GM19452 (cell line): ENCODE results near the gene SNX13.

ENCODE experiments used
- ATAC-seq: cut with Tn5 transposase; IDR thresholded peaks from one replicate; pipeline ENCODE4 v1.9.1; 2021; ENCODE audit not compliant: unreplicated experiment

Gene SNX13

DNA sequence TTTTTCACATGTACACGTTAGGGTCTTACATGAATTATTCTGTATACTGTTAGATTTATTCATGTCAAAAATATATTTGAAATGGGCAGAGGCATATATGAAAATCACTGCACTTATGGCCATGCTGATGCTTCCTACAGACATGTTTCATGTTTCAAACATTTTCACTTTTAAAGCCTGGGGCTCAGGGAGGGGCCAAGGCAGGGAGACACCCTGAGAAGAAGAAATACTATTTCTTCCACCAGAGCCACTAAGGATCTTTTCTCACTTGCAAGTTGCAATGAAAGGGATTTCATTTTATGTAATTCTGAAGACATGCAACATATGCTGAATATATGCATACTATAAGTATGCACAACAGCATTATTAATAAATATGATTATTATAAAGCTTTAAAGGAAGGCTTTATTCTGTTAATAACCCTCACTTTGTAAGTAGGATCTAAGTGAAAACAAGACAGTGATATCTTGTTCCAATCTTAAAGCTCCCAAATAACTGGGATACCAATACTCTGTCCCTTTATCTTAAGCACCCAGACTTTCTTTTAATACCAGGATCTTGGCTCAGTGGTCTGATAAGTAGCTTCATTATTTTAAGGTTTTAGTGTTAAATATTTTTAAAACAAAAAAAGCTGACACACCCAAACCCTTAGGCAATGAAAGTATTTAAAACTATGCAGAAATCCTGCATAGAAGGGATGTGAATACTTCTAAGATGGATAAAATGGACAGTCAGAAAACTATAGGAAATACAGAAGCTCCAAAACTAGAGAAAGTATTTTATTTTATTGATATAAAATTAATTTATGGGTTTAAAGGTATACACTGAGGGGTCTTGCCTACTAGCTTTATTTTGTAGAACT, 148.0 kb downstream of the SNX13 start:
- ATAC-seq, result no peak

DNA sequence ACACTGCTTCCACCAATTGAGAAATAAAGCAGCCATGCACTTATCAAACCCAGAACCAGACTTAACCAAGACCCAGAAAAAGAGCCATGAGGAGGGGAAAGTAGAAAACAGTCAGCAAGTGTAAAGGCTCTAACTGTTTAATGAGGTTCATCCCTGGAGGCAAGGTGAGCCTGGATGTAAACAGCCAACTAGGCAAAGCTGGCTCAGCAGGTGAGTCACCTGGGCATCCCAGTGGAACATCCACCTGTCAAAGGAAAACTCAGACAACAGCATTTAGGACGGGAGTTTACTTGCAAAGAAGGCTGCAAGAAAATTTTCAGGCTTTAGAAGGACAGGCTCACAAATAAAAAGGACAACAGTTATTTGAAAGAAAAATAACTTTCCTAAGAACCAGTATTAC, 153.0 kb downstream of the SNX13 start:
- no peak for ATAC-seq

DNA sequence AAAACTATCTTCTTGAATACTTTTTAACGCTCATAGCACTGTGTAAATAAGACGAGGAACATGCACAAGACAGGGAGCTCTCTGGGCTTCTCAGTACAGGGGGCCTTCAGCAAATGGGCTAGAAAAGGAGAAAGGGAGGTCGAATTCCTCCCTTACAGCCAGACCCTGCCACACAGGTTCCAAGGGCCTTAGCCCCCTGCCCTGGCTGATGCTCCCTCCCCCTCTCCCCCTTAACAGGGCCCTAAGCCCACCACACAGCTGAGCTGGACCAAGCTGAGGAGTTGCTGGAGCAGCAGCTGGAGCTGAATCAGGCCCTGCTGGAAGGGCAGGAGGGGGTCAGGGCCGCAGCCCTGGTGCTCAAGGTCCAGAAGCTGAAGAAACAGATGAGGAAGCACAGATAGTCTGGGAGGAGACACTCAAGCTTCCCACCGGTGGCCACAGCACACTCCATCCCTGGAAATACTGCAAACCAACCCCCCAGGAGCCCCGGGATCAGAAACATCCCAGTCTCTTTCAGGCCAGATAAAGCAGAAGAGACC, 153.9 kb downstream of the SNX13 start:
- ATAC-seq, result no peak

DNA sequence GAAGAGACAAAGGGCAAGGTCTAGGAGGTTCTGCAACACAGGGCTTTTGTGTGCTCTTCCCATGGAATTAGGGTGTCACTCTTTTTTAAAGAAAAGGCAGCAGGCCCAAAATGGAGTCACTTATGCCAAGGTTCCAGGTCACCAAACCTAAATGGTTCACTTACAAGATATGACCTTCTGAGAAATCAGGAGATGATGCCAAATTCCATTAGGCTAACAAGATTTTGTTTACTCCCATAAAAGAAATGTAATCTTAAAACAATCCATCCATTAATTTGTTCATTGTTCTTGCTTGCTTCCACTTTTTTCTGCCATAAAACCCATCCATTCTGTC, 158.1 kb downstream of the SNX13 start:
- ATAC-seq, result no peak

DNA sequence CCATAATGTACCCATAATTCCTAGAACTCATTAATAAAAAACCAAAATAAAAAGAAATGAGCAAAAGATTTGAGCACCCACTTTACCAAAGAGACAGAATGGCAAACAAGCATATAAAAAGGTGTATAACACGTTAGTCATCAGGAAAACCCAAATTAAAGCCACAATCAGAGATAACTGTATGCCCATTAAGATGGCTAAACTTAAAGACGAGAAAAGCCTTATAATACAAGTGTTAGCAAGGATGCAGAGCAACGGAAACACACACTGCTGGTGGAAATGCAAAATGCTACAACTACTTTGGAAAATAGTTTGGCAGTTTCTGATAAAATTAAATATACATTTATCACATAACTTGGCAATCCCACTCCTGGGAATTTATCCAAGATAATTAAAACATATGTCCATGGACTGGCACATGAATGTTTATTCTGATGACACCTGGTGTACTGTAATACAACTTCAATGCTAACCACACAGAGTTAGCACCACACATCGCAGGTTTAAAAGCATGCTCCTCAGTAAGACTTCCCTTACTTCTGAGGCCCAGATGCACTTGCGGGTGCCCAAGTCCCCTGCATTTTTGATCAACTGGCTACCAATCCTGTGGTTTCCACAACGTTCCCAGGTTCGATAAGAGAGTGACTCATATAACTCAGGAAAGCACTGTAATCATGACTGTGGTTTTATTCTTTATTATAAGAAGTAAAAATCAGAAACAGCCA, 158.6 kb downstream of the SNX13 start:
- no peak for ATAC-seq

DNA sequence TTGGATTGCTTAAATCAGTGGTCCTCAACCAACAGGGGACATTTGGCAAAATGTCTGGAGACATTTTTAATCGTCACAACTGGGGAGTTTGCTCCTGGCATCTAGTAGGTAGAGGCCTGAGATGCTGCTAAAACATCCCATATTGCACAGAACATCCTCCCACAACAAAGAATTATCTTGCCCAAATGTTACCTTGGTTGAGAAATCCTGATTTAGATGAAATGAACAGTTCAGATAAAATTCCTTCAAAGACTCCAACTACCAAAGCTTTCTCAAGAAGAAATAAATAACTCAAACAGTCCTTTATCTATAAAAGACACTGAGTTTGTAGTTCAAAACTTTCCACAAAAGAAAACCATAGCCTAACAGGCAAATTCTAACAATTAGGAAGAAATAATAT, 160.9 kb downstream of the SNX13 start:
- ATAC-seq, result no peak

DNA sequence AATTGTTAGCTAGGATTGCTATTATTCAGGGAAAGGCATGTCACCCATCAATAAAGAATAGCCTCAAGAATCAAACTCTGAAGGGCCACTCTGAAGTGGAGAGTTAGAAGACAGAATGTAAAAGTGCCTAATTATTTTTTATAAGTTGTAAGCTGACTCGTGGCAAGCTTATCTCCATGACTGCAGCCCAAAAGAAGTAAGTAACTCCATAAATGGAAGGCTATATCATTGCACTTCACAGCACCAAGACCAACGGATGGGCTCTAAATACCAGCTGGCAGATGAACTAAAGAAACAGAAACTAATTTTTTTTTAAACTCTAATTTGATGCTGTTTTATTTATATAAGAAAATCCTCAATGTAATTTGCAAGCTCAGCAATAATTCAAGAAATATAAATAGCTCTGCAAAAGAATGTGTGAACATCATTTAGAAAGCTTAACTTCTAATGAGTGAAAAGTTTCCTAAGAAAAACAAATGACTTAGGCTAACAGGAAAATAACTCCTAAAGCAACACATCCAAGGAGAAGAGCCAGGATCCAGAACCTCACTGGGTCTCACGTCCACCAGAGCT, 165.5 kb downstream of the SNX13 start:
- no peak for ATAC-seq

DNA sequence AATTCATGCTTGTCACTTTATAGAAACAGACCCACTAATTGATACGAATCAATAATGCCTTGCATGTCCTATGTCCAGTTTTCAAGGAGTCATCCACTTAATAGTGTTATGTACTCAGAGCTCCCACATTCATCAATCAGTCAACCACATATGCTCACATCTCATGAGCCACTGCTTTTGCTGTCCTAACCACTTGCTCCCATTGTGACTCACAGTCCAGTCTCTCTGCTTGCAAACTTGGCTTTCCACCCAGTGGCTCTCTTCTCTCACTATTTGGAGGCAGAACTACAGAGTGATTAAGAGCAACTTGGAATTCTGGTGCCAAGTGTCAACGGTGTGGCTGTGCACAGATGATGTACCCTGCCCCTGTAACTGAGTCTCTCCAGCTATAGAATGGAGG, 166.0 kb downstream of the SNX13 start:
- ATAC-seq, result no peak

DNA sequence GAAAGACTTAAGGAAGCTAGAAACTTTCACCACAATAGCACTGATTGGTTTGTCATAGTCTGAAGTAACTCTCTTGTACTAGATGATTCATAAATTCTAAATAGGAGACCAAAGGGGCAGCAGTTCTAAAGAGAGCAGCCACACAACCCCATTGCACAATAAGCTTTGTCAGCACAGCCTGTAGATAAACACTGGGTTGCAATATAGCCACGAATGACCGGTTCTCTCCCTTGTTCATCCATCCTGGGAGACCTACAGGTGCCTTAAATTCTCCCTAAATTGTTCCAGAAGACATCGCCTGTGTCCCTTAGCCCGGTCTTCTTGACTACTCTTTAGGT, 167.0 kb downstream of the SNX13 start:
- no peak for ATAC-seq

DNA sequence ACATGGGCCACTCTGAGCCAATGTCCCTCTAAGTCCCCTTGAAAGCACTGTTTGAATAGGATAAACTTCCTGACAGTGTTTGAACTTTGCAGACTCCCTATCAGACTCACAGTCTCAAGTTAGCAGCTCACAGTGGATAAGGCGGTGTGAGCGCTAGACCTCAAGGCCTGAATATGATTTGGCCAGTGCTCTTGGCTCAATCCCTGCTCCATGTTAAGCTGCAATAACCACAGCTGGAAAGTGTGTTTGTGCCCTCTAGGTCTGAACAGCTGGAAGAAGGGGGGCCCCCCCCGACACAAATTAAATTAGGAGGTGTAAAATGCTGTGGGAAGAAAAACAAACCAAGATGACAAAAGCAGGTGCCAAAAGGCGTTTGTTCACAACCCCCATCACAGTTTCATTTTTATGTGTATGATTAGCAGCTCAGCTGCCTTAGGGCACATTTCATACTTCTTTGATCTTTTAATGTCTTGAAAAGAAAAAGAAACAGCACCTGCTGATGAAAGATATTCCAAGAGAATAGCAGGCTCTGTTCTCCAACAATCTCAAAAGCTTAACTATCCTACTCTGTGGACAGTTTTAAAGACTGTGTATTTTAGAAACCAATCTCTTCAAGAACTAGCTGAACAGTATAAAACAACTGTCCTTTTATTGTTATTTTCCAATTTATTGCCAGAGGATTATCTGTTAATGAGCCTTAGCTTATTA, 167.6 kb downstream of the SNX13 start:
- no peak for ATAC-seq

DNA sequence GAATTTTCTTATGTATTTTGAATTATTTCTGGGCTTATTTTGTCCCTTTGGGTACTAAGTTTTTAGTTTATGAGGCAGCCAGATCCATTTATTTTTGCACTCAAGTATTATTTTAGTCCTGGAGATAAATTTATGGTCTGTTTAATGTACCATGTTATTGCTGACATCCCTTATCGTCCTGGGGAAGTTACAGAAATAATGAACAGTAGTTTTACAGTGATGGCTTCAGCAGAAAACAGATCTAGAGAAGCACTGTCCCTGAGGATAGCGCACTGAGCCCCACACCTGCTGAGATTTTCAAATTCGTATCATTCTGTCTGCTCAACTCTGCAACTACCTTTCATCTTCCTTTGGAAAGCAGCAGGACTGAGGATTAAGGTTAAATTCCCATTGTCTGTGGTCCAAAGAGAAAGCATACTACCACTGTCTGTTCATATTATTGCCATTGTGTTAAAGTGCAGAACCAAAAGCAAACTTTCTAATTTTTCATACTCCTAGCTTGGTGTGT, 168.3 kb downstream of the SNX13 start:
- ATAC-seq, result no peak

DNA sequence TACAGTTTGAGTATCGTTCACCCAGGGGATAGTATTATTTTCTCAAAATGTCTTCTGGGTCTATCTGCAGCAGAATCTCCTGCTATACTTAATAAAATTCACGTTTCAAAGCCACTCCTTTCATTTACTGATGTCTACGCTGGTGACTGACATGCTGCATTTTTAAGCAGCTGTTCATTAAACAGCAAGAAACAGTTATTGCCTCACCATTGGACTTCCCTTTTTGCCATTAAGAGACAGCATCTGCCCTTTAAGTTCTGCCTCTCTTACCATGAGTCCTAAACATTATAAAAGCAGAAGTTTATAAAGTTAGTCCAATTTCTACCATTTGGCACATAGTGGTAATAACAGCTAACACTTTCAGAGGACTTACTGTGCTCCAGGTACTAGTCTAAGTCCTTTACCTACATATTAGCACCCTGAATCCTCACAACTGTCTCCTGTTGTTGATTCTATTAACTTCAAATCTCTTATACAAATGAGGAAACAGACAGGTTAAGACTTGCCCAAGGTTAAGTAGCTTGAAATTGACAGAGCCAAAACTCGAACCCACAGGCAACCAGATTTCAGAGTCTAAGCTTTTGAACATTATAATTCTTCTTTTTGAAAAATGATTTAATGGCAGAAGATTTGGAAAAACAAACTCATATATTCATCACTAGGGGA, 169.5 kb downstream of the SNX13 start:
- ATAC-seq, result no peak

DNA sequence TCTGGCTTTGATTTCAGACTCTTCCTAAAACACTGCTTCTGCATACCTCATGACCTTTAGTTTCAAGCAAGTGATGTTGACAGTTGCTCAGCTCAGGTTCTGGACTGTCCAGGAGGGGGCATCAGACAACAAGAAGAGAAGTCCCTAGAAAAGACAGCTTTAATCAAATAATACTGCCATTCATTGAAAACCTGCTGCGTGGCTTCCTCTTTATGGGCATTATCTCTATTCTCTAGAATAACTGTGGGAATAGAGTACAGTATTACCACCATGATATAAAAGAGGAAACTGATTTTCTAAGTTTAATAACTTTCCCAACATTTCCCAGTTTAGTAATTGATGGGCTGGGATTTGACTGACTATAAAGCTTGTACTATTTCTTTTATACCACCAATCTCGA, 170.4 kb downstream of the SNX13 start:
- ATAC-seq, result no peak

DNA sequence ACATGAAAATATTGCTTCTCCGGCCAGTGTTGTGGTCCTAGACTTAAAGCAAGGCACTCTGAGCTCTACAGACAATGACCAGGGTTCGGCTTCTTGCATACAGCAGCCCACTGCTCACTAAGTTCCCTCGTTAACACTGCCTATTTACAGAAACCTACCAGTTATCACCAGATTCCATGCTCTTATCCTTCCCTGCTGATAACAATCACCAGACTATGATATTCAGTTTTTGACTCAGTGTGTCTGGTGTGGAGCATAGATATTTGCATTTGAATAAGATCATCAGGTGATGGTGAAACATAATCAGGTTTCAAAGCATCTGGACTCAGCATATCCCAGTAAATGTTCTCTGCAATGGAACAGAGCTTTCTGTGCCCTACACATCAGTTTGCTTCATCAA, 182.3 kb downstream of the SNX13 start:
- no peak for ATAC-seq

DNA sequence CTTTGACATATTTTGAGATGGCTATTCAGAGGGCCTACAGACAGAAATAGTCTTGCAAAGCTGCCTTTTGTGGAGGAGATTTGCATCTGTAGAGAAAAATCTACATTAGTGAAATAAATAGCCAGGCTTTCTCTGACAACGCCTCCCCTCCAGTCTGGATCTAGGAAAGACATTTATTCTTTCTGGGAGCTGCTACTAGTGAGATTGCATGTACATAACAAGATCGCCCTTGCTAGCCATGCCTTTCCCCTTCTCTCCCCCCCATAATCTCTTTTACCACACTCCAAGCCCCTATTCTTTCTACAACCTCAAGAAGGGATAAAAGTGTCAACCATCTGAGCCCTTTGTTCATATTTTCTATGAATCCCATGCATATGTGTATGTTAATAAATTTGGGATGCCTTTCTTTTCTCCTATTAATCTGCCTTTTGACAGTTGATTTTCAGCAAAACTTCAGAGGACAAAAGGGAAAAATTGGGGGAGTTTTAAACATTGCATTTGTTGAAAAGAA, 194.2 kb downstream of the SNX13 start:
- no peak for ATAC-seq

DNA sequence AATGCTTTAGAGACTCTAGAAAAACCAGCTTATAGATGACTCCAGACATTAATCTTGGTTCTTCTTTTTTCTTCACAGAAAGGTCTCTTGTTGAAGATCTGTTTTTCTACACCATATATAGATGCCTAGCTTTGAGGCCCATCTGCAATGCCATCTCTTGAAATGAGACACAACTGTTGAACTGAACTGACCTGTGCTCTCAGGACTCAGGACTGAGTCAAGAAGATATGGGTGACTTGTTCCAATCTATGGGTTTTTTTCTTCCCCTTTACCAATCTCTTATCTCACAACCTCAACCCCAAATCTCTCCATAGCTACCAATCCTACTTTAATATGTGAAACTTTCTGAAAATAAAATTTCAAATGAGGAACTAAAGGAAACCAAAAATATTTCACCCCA, 194.7 kb downstream of the SNX13 start:
- no peak for ATAC-seq

DNA sequence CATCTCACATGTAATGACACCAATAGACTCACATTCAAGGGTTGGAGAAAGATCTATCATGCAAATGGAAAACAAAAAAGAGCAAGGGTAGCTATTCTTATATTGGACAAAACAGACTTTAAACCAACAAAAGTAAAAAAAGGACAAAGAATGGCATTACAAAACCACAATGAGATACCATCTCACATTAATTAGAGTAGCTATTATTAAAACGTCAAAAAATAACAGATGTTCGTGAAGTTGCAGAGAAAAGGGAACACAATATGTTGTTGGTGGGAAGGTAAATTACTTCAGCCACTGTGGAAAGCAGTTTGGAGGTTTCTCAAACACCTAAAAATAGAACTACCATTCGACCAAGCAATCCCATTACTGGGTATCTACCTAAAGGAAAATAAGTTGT, 197.0 kb downstream of the SNX13 start:
- ATAC-seq, result no peak

DNA sequence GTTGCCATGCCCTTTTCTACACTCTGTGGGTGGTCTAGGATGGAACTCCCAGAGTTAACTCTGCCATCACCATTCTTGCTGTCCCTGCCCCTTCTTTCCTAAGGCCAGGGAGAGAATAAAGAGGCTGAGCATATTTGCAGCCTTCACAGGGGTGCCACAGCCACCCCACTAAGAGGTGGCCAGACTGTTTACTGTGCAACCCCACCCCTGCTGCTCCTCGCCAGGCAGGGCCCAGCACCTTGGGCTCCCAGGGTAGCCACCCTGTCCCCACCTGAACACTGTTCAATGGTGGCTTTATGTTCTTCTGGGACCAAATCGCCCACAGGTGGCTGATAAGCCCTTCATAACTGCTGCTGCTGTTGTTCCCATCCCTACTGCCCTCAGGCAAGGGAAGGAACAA, 198.9 kb downstream of the SNX13 start:
- no peak for ATAC-seq
